Measurements from ENCODE around the gene BNC2. TPM values are rescaled to one million over a fixed set of nuclear protein-coding genes. Genes with fewer than 3 reads are reported as not detected.

BNC2 gene
- total RNA-seq, 1 donor from 2014 or later, result under 0.01 TPM

DNA sequence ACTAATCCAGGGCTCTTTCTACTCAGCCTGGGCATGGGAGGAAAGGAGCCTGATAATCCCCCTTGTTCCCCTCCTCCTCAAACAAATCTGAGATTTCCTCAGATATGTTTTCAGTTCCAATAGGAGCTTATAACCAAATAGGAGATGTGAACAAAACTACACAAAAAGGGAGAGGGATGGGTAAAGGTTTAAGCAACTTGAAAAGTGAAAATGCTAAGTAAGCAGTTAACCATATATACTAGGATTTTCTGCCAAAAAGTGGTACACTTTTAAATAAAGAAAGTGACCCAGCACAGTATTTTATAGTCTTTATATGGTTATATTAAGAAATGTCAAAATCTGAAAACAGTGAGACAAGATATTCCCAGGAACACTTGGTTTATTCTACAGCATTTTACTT lies 275.7 kb downstream of the BNC2 start:
- no peaks in the 10 kb centered on the region for H3K27me3 ChIP-seq (ENCODE audit: control insufficient read depth, insufficient read depth, low read length)
- no peak for DNase-seq (ENCODE audit: low read depth)
- no peaks in the 10 kb centered on the region for H3K36me3 ChIP-seq (ENCODE audit: control insufficient read depth, insufficient read depth, low read length)
- H3K4me3 ChIP-seq (ENCODE audit: low read depth, low read length), result no peak overlapping the region
- TF ChIP-seq CTCF (IDR thresholded peaks at IDR 0.05; ENCODE audit: insufficient read depth, low read length, severe bottlenecking), result no peak
- FAIRE-seq, result no peak

GRCh38 chr9:16593746-16594145 lies 276.7 kb downstream of the BNC2 start:
- FAIRE-seq (no peak), DNase-seq (ENCODE audit: low read depth) (no peak)
- Histone ChIP-seq H3K27me3 (ENCODE audit: control insufficient read depth, insufficient read depth, low read length) (no peaks in the 10 kb centered on the region), H3K4me3 (ENCODE audit: low read depth, low read length) (no peak overlapping the region), H3K36me3 (ENCODE audit: control insufficient read depth, insufficient read depth, low read length) (no peaks in the 10 kb centered on the region)
- TF ChIP-seq CTCF (IDR thresholded peaks at IDR 0.05; ENCODE audit: insufficient read depth, low read length, severe bottlenecking), result no peak

DNA sequence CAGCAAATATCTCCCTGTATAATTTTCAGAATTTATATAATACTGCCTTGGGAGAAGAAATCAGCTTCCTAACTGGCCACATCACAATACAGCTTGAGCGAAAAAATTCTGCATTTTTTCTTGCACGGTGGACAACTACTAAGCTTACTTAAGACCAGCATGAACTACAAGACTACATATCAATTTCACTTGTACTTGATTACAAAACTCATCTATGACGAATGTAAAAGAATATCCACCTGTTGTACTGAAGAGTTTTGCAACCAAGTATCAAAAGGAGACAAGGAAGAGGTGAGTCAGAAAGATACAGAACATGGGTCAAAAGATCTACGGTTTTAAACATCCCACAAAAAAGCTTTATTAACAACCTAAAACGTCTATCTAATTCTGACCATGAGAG lies 279.4 kb downstream of the BNC2 start:
- H3K27me3 ChIP-seq (ENCODE audit: control insufficient read depth, insufficient read depth, low read length), result no peaks in the 10 kb centered on the region
- TF ChIP-seq CTCF (IDR thresholded peaks at IDR 0.05; ENCODE audit: insufficient read depth, low read length, severe bottlenecking), result no peak
- no peak for FAIRE-seq

GRCh38 chr9:16585591-16585990 lies 284.9 kb downstream of the BNC2 start:
- Histone ChIP-seq H3K4me3 (ENCODE audit: low read depth, low read length) (no peak overlapping the region), H3K36me3 (ENCODE audit: control insufficient read depth, insufficient read depth, low read length) (no peaks in the 10 kb centered on the region), H3K27me3 (ENCODE audit: control insufficient read depth, insufficient read depth, low read length) (no peaks in the 10 kb centered on the region)
- no peak for FAIRE-seq
- TF ChIP-seq CTCF (IDR thresholded peaks at IDR 0.05; ENCODE audit: insufficient read depth, low read length, severe bottlenecking), result no peak
- no peak for DNase-seq (ENCODE audit: low read depth)

More for the DNA sequence above, 279.4 kb downstream of the BNC2 start:
- peak; percentile 1 for DNase-seq (ENCODE audit: low read depth)
- no peaks in the 10 kb centered on the region for H3K36me3 ChIP-seq (ENCODE audit: control insufficient read depth, insufficient read depth, low read length)
- no peak overlapping the region for H3K4me3 ChIP-seq (ENCODE audit: low read depth, low read length)

- Histone ChIP-seq H3K4me3 (ENCODE audit: low read depth, low read length) (no peak overlapping the region), H3K27me3 (ENCODE audit: control insufficient read depth, insufficient read depth, low read length) (no peaks in the 10 kb centered on the region), H3K36me3 (ENCODE audit: control insufficient read depth, insufficient read depth, low read length) (no peaks in the 10 kb centered on the region)
- TF ChIP-seq CTCF (IDR thresholded peaks at IDR 0.05; ENCODE audit: insufficient read depth, low read length, severe bottlenecking), result no peak
- no peak for FAIRE-seq
- DNase-seq (ENCODE audit: low read depth), result no peak
These were observed 290.5 kb downstream of the BNC2 start for GRCh38 chr9:16579872-16580432.

- DNase-seq (ENCODE audit: low read depth) (no peak), FAIRE-seq (no peak)
- peaks cover 2% of the 10 kb centered on the region for H3K27me3 ChIP-seq (ENCODE audit: control insufficient read depth, insufficient read depth, low read length)
- TF ChIP-seq CTCF (IDR thresholded peaks at IDR 0.05; ENCODE audit: insufficient read depth, low read length, severe bottlenecking), result no peak
- no peaks in the 10 kb centered on the region for H3K36me3 ChIP-seq (ENCODE audit: control insufficient read depth, insufficient read depth, low read length)
- H3K4me3 ChIP-seq (ENCODE audit: low read depth, low read length), result no peak overlapping the region
These were observed 294.6 kb downstream of the BNC2 start for GRCh38 chr9:16575986-16576245.

Data from bronchial epithelial cell (primary cell).